ENCODE measurements around the gene GPR34. TPM values are rescaled to one million over a fixed set of nuclear protein-coding genes. Genes with fewer than 3 reads are reported as not detected.
"Not testable (repeated sequence)": the region's sequence is repeated elsewhere in the genome, so short reads cannot be mapped to it uniquely, and the experiment has no call there.

The GPR34 gene
- total RNA-seq, 4 donors from 2014 or later: 1.7 to 2.7 (median 1.8) TPM

GRCh38 chrX:41667631-41668030 lies 21.1 kb upstream of the GPR34 start:
- H3K4me1 ChIP-seq: no peaks in the 10 kb centered on the region
- WGBS: 93% methylated on average over 3 of the region's 3 CpGs
- TF ChIP-seq EP300 (IDR thresholded peaks at IDR 0.05) (no peak), POLR2AphosphoS5 (IDR thresholded peaks at IDR 0.05) (no peak), POLR2A (IDR thresholded peaks at IDR 0.05) (no peak), CTCF (IDR thresholded peaks at IDR 0.05) (no peak)
- no peak overlapping the region for H3K27ac ChIP-seq
- H3K36me3 ChIP-seq: no peaks in the 10 kb centered on the region
- H3K27me3 ChIP-seq: no peaks in the 10 kb centered on the region
- DNase-seq (ENCODE audit: low spot score in 2 of 2): no peak
- H3K4me3 ChIP-seq: no peak overlapping the region
- no peaks in the 10 kb centered on the region for H3K9me3 ChIP-seq

- Histone ChIP-seq H3K36me3 (no peaks in the 10 kb centered on the region), H3K4me1 (no peaks in the 10 kb centered on the region), H3K9me3 (no peaks in the 10 kb centered on the region), H3K27me3 (no peaks in the 10 kb centered on the region), H3K27ac (no peak overlapping the region), H3K4me3 (no peak overlapping the region)
- no peak for DNase-seq (ENCODE audit: low spot score in 2 of 2)
- no peak for TF ChIP-seq POLR2A (IDR thresholded peaks at IDR 0.05)
- TF ChIP-seq EP300 (IDR thresholded peaks at IDR 0.05): no peak
- no peak for TF ChIP-seq CTCF (IDR thresholded peaks at IDR 0.05)
- no peak for TF ChIP-seq POLR2AphosphoS5 (IDR thresholded peaks at IDR 0.05)
Observed at GRCh38 chrX:41670112-41670511, 18.7 kb upstream of the GPR34 start.

- Histone ChIP-seq H3K27me3 (no peaks in the 10 kb centered on the region), H3K9me3 (no peaks in the 10 kb centered on the region), H3K4me1 (no peaks in the 10 kb centered on the region), H3K36me3 (no peaks in the 10 kb centered on the region), H3K4me3 (no peak overlapping the region), H3K27ac (no peak overlapping the region)
- no peak for DNase-seq (ENCODE audit: low spot score in 2 of 2)
- WGBS: 97% methylated on average over 1 of the region's 1 CpG
- TF ChIP-seq EP300 (IDR thresholded peaks at IDR 0.05) (no peak), POLR2AphosphoS5 (IDR thresholded peaks at IDR 0.05) (no peak)
Observed at GRCh38 chrX:41671082-41671481, 17.7 kb upstream of the GPR34 start.

- no peak overlapping the region for H3K4me3 ChIP-seq
- no peaks in the 10 kb centered on the region for H3K36me3 ChIP-seq
- DNase-seq (ENCODE audit: low spot score in 2 of 2): no peak
- 66% methylated on average over 1 of the region's 1 CpG for WGBS
- H3K27ac ChIP-seq: no peak overlapping the region
- H3K4me1 ChIP-seq: no peaks in the 10 kb centered on the region
- no peaks in the 10 kb centered on the region for H3K9me3 ChIP-seq
- H3K27me3 ChIP-seq: no peaks in the 10 kb centered on the region
- TF ChIP-seq POLR2A (IDR thresholded peaks at IDR 0.05): no peak
- no peak for TF ChIP-seq CTCF (IDR thresholded peaks at IDR 0.05)
- no peak for TF ChIP-seq POLR2AphosphoS5 (IDR thresholded peaks at IDR 0.05)
- no peak for TF ChIP-seq EP300 (IDR thresholded peaks at IDR 0.05)
Observed at GRCh38 chrX:41672643-41673042, 16.1 kb upstream of the GPR34 start.

GRCh38 chrX:41676361-41676760 lies 12.4 kb upstream of the GPR34 start:
- H3K27me3 ChIP-seq; H3K9me3 ChIP-seq; DNase-seq (ENCODE audit: low spot score in 2 of 2); H3K36me3 ChIP-seq; H3K27ac ChIP-seq; H3K4me3 ChIP-seq; H3K4me1 ChIP-seq: not testable (repeated sequence)
- 93% methylated on average over 15 of the region's 15 CpGs for WGBS

GRCh38 chrX:41677183-41678060 lies 11.4 kb upstream of the GPR34 start:
- no peaks in the 10 kb centered on the region for H3K27me3 ChIP-seq
- no peaks in the 10 kb centered on the region for H3K36me3 ChIP-seq
- no peak for DNase-seq (ENCODE audit: low spot score in 2 of 2)
- no peaks in the 10 kb centered on the region for H3K9me3 ChIP-seq
- no peak for TF ChIP-seq EP300 (IDR thresholded peaks at IDR 0.05)
- no peak for TF ChIP-seq POLR2AphosphoS5 (IDR thresholded peaks at IDR 0.05)
- no peak for TF ChIP-seq POLR2A (IDR thresholded peaks at IDR 0.05)
- no peak for TF ChIP-seq CTCF (IDR thresholded peaks at IDR 0.05)
- no peaks in the 10 kb centered on the region for H3K4me1 ChIP-seq
- no peak overlapping the region for H3K4me3 ChIP-seq
- no peak overlapping the region for H3K27ac ChIP-seq
- 60% methylated on average over 6 of the region's 6 CpGs for WGBS

Data from suprapubic skin (tissue), 4 donors.